ENCODE data around the gene RHOD.

DNA sequence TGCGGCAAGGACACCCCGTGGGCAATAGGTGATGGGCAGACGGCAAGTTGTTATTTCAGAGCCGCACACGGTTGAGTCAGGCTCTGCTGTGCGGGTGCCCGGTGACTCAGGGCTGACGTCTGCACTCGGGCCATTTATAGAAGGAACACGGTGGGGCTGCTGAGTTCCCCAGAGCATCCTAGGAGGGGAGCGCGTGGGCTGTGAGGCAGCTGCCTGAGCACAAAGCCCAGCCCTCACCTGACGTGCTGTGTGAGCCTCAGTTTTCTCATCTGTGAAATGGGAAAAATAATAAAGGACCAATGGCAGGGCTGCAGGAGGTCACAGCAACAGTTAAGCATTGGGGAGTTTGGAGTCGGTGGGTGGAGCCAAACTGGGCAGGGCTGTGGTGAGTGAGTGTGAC is 11.3 kb upstream of the RHOD start:
- TF ChIP-seq, protein P1, sequence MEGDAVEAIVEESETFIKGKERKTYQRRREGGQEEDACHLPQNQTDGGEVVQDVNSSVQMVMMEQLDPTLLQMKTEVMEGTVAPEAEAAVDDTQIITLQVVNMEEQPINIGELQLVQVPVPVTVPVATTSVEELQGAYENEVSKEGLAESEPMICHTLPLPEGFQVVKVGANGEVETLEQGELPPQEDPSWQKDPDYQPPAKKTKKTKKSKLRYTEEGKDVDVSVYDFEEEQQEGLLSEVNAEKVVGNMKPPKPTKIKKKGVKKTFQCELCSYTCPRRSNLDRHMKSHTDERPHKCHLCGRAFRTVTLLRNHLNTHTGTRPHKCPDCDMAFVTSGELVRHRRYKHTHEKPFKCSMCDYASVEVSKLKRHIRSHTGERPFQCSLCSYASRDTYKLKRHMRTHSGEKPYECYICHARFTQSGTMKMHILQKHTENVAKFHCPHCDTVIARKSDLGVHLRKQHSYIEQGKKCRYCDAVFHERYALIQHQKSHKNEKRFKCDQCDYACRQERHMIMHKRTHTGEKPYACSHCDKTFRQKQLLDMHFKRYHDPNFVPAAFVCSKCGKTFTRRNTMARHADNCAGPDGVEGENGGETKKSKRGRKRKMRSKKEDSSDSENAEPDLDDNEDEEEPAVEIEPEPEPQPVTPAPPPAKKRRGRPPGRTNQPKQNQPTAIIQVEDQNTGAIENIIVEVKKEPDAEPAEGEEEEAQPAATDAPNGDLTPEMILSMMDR (IDR thresholded peaks at IDR 0.05) = no peak
- TF ChIP-seq POLR2AphosphoS5 (IDR thresholded peaks at IDR 0.05) = no peak
- no peak for TF ChIP-seq POLR2A (IDR thresholded peaks at IDR 0.05)
- TF ChIP-seq EP300 (IDR thresholded peaks at IDR 0.05) = no peak
